Middle frontal gyrus (tissue), 1 donor: ENCODE data around the gene KCNE4.
"Not testable (repeated sequence)": the region's sequence is repeated elsewhere in the genome, so short reads cannot be mapped to it uniquely, and the experiment has no call there.

ENCODE experiments used
- DNase-seq: peaks from one replicate; pipeline ENCODE4 v3.0.0-alpha.2; 2015; ENCODE audit warnings: low spot score; ENCODE audit errors: extremely low spot score

The KCNE4 gene

GRCh38 chr2:223056701-223057418 lies 4.9 kb downstream of the KCNE4 start:
- DNase-seq, result no peak

- no peak for DNase-seq
Observed at GRCh38 chr2:223057569-223057968, 5.6 kb downstream of the KCNE4 start.

- DNase-seq, result no peak
Observed at GRCh38 chr2:223058952-223059716, 7.1 kb downstream of the KCNE4 start.

GRCh38 chr2:223060201-223060825 lies 8.3 kb downstream of the KCNE4 start:
- no peak for DNase-seq

- no peak for DNase-seq
Observed at GRCh38 chr2:223062396-223062795, 10.4 kb downstream of the KCNE4 start.

- no peak for DNase-seq
Observed at GRCh38 chr2:223065107-223065506, 13.1 kb downstream of the KCNE4 start.

GRCh38 chr2:223066721-223067120 lies 14.7 kb downstream of the KCNE4 start:
- DNase-seq, result no peak

- no peak for DNase-seq
Observed at GRCh38 chr2:223068071-223068470, 16.1 kb downstream of the KCNE4 start.

- no peak for DNase-seq
Observed at GRCh38 chr2:223069465-223069864, 17.5 kb downstream of the KCNE4 start.

- no peak for DNase-seq
Observed at GRCh38 chr2:223069988-223070387, 18.0 kb downstream of the KCNE4 start.

- no peak for DNase-seq
Observed at GRCh38 chr2:223071139-223071538, 19.1 kb downstream of the KCNE4 start.

- no peak for DNase-seq
Observed at GRCh38 chr2:223072826-223073225, 20.8 kb downstream of the KCNE4 start.

- no peak for DNase-seq
Observed at GRCh38 chr2:223075301-223076270, 23.6 kb downstream of the KCNE4 start.

- no peak for DNase-seq
Observed at GRCh38 chr2:223076573-223076972, 24.6 kb downstream of the KCNE4 start.

GRCh38 chr2:223078482-223078881 lies 26.5 kb downstream of the KCNE4 start:
- no peak for DNase-seq

- no peak for DNase-seq
Observed at GRCh38 chr2:223079378-223079777, 27.4 kb downstream of the KCNE4 start.

- DNase-seq, result no peak
Observed at GRCh38 chr2:223079925-223080324, 27.9 kb downstream of the KCNE4 start.

GRCh38 chr2:223080790-223081360 lies 28.9 kb downstream of the KCNE4 start:
- not testable (repeated sequence) for DNase-seq

- DNase-seq, result no peak
Observed at GRCh38 chr2:223081789-223082188, 29.8 kb downstream of the KCNE4 start.

- DNase-seq, result no peak
Observed at GRCh38 chr2:223082706-223083105, 30.7 kb downstream of the KCNE4 start.
